Placental pericyte (primary cell): Measurements from ENCODE around the gene EID2. TPM values are rescaled to one million over a fixed set of nuclear protein-coding genes. Genes with fewer than 3 reads are reported as not detected.

Experiments
- small RNA-seq: library from RNA; depleted of rRNA; stranded (forward); fragments of <200 nt; gene quantifications from one replicate; pipeline ENCODE3, GENCODE V24; 2012; ENCODE audit warnings: low replicate concordance
- total RNA-seq: library from RNA; depleted of rRNA; stranded (reverse); fragments of >200 nt; gene quantifications from 2 replicates; pipeline ENCODE4 v1.2.3, GENCODE V29; 2012

The EID2 gene, protein sequence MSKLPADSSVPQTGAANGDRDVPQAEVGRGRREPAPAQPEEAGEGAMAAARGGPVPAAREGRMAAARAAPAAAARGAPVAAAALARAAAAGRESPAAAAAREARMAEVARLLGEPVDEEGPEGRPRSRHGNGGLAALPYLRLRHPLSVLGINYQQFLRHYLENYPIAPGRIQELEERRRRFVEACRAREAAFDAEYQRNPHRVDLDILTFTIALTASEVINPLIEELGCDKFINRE
- total RNA-seq, result 3.9 and 12.2 TPM in 2 replicates

GRCh38 chr19:39539518-39540332, at the start of gene EID2:
Gene EID2 (minus strand): TSS chr19:39540161. CDS start chr19:39540079, 82 bp downstream.

DNA sequence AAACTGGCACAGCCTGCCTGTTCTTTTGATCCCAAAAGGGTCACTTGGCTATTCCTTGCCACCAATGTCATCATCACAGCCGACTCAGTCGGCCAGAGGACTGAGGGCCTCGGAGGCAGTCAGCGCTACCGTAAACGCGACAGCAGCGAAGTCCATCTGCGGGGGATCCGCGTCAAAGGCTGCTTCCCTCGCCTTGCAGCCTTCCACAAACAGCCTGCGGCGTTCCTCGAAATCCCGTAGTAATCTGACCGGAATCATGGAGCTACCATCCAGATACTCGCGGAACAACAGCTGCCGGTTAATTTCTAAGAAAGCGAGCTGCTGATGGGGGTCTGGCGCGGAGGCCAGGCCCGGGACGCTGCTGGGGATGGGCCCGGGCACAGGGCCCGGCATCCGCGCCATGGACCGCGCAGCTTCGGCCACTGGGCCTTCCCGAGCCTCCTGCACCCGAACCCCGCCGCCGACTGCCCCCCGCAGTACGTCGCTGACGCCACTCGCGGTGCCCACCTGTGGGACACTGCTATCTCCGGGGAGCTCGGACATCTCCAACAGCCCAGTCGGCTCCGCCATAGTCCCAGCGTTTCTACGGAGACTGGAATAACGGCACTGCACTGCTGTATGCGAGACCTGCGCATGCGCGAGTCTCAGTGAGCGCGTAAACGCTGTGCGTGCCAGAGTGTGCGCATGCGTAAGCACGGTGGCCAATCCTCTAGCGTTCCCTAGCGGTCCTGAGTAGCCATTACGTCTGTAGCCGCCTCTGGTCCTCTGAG, 7.5 kb downstream of the EID2 start, which contains the start of gene EID2B:
TSS of gene EID2B (minus strand) at position 620 of the 770 bp plus-strand sequence. CDS start at position 570, 50 bp downstream.

DNA sequence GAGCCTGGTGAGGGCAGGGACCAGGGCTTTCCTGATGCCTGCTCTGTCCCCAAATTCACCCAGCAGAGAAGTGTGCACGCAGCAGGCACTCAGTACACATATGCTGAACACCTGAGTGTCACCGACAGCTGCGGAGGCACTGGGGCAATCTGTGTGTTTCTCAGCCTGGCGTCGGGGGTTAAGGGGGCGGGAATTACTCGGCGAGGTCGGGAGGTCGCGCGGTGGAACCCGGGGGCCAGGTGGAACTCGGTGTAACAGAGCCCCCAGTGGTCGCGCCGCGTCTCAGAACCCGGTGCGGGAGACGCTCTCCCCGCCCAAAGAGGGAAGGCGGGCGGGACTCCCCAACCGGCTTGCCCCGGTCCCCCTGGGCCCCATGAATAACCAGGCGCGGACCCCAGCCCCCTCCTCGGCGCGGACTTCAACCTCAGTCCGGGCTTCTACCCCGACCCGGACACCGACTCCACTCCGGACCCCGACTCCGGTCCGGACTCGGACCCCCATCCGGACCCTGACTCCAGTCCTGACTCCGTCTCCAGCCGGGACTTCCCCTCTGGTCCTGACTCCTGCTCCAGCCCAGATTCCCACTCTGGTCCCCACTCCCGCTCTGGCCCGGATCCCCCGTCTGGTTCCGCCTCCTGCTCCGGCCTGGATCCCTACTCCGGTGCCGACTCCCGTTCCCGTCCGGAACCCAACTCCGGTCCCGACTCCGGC, 25.0 kb downstream of the EID2 start, which contains the start of gene SELENOV:
TSS of gene SELENOV (plus strand) at position 300 of the 711 bp plus-strand sequence. CDS start at position 374, 74 bp downstream.

GRCh38 chr19:39498798-39499642, 40.9 kb downstream of the EID2 start, which contains the start of gene DLL3:
Gene DLL3 (plus strand): TSS chr19:39498947. CDS start chr19:39498975, 28 bp downstream.

Small RNAs within 50 kb of the gene (small RNA-seq; reads per million reads assigned to genes)
- not detected for gene RPS29P24

Other genes starting within 250 kb of the EID2 start
- gene IFNL1, start 243.8 kb downstream of the EID2 start, total RNA-seq, result not detected in 2 replicates
- under 0.01 TPM in 1 of 2 replicates, not detected in the other for gene LRFN1, start 219.3 kb downstream of the EID2 start, total RNA-seq
- 1.4 TPM in 1 of 2 replicates, not detected in the other for gene GMFG, start 204.1 kb downstream of the EID2 start, total RNA-seq
- gene SAMD4B, start 197.7 kb downstream of the EID2 start, total RNA-seq, result 67.8 and 80.2 TPM in 2 replicates
- 35.0 and 38.4 TPM in 2 replicates for gene PAF1, start 149.1 kb downstream of the EID2 start, total RNA-seq
- gene MED29, start 148.8 kb downstream of the EID2 start, total RNA-seq, result 21.0 and 25.1 TPM in 2 replicates
- gene ZFP36, start 133.3 kb downstream of the EID2 start, total RNA-seq, result 4.6 and 6.4 TPM in 2 replicates
- 12.5 and 35.9 TPM in 2 replicates for gene PLEKHG2, start 127.5 kb downstream of the EID2 start, total RNA-seq
- 117 and 211 TPM in 2 replicates for gene RPS16, start 104.2 kb downstream of the EID2 start, total RNA-seq
- 97.6 and 122 TPM in 2 replicates for gene SUPT5H, start 94.6 kb downstream of the EID2 start, total RNA-seq
- 43.1 and 65.0 TPM in 2 replicates for gene TIMM50, start 59.3 kb downstream of the EID2 start, total RNA-seq
- 0.43 TPM in 1 of 2 replicates, not detected in the other for gene DLL3, start 41.2 kb downstream of the EID2 start, total RNA-seq
- not detected in 2 replicates for gene SELENOV, start 25.0 kb downstream of the EID2 start, total RNA-seq
- gene EID2B, start 7.3 kb downstream of the EID2 start, total RNA-seq, result 1.8 and 4.6 TPM in 2 replicates
- gene LGALS13, start 62.4 kb upstream of the EID2 start, total RNA-seq, result not detected in 2 replicates
- not detected in 2 replicates for gene LGALS16, start 115.8 kb upstream of the EID2 start, total RNA-seq
- not detected in 2 replicates for gene LGALS14, start 164.3 kb upstream of the EID2 start, total RNA-seq
- gene CLC, start 197.9 kb upstream of the EID2 start, total RNA-seq, result not detected in 2 replicates
- gene LEUTX, start 238.7 kb upstream of the EID2 start, total RNA-seq, result not detected in 2 replicates